Left forelimb (tissue), 1 donor: ENCODE data around the gene NHS.

Experiments
- DNase-seq: peaks from one replicate; pipeline ENCODE4 v3.0.0-alpha.2; 2018; ENCODE audit warnings: low spot score

The NHS gene

DNA sequence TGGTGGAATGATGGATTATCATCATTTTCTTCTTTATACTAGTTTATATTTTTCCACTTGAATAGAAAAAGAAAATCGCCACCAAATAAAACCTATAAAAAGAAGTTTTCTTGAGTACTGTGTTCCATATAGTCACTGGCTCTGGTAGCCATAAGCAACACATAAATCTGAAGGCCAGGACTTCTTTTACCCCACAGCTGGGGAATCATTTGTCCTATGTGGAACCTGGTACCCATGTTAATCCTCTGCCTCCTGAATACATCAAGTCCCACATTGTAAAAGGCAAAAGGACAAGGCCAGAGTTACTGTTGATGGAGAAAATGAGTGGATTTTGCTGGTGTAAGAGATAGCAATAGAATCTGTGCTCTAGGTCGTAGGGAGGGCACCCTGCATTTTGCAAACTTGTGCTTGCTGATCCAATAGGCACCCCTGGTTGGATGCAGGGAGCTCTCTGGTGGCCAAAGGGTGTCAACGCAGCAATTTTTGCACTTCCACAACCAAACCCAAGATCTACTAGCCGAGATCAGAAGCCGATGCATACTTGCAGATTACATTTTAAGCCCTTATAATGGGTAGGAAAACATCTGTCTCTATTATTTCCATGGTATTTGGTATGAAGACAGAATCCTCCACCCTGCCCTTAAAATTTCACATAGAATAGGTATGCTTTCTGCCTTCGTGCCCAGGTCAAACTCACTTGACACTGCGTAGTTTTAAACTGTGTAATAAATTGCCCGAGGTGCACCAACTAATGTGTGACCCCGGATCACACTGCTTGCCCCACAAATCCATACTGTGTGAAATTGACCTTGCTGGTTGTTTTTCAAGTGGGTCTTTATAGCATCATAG, 216.1 kb downstream of the NHS start:
- DNase-seq: no peak

DNA sequence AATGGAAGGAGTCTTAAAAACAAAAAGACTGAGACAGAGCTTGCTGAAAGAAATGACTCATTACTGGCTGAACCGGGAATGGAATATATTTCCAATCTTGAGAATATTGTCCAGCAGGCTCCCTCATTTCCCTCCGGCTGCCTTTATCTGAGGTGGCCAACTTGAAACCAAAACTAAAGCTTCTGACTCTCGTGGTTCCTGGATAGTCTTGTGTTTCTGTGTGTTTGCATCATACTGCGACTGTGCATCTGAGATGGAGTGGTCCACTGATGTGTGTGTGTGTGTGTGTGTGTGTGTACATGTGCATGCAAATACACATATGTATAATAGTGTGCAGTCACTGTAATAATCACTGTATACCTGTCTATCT, 216.7 kb downstream of the NHS start:
- DNase-seq: no peak

DNA sequence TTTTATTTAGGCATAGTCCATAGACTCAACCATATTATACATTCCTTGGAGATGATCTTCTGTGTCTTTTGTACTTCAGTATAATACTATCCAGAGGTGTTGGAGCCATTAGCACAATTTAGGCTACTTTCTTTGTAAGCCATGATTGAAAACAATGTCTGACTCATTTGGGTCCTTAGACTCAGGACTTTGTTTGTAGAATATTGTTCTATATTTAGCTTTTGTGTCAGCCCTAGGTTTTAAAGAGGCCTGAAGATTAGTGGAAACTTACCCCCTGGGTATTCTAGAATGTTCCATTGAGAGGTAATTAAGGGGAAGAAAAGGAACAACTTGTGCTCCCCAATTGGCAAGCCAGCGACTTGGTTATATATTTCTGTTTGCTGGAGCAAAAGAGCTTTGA, 217.1 kb downstream of the NHS start:
- DNase-seq: no peak

DNA sequence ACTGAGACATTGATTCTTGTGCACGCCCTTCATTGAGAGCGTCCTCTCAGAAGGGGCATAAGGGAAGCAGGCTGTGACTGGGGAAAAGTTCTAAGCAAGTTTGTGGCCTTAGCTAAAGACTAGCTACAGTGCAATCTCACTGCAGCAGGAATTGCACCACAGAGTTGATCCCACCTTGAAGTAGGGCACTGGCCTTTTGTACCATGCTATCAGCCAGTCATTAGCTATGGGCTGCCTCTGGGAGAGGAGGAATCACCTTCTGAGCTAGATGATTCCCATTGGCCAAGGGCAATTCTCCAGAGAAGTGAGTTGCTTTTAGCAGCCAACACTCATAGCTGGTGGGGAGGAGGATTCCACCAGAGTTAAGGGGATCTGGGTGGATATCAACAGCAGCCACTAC, 219.7 kb downstream of the NHS start:
- no peak for DNase-seq

DNA sequence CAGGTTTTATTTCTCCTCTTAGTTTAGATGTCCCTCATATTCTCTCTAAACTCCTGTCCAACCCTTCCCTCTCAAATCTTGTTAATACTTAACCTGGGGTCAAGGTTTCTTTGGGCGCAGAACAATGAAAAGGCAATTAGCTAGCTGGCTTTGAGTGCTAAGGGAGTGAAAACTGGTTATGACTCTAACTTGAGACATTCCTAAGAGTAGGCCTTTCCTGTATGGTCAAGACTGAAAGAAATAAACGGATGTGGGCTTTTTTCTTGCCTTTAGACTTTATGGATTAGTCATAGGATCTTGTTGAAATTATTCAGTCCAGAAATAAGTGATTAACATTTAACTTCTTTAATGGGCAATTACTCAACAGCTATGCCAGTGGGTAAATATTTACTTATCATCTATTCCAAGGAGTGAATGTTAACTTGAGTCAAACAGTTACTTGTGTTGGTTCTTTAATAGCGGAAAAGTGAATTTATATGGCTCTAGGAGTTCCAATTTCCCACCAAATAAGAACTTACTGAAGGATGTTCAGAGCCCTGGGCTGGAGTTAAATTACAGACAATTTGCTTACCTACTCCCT, 220.5 kb downstream of the NHS start:
- no peak for DNase-seq

DNA sequence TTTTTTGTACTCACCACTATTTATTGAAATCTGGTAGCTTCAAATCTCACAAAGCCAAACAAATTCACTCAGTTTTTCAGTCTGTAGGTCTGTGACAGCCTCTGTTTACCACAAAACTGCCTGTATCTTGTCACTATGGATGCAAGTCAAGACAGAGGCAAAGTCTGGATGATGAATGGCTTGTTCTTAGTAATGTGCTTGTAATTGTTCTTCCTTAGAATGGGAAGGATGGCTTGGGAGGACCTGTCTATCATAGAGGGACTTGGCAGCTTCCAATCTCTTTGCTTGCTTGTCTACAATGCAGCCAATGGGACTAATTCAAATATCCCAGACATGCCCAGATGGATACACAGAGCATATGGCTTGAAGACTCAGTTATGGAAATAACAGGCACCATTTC, 221.1 kb downstream of the NHS start:
- DNase-seq: no peak

DNA sequence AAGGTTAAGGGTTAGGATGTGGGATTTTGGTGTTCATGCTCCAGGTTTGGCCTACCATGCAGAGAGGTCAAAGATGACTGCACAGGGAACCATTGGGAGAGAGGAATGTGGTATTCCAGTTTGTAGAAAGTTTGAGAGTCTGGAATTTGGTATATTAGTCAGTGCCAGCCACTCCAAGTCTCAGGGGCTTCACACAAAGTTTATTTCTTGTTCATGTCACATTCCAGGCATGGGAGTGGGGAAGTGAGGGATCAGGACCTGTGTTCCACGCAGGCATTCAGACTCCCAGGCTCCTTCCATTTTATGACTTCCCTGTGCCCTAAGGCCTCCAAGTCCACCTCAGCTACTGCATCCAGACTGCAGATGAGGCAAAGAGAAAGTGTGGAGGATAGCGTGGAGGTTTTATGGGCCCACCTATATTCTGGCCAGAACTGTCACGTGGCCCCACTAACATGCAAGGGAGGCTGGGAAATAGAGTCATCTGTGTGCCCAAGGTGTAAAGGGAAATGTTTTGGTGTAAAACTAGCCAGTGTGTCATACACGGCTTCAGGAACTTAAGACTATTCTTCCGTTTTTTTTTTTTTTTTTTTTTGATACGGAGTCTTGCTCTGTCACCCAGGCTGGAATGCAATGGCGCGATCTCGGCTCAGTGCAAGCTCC, 221.7 kb downstream of the NHS start:
- DNase-seq: no peak

GRCh38 chrX:17597327-17597726, 222.3 kb downstream of the NHS start:
- DNase-seq: no peak

DNA sequence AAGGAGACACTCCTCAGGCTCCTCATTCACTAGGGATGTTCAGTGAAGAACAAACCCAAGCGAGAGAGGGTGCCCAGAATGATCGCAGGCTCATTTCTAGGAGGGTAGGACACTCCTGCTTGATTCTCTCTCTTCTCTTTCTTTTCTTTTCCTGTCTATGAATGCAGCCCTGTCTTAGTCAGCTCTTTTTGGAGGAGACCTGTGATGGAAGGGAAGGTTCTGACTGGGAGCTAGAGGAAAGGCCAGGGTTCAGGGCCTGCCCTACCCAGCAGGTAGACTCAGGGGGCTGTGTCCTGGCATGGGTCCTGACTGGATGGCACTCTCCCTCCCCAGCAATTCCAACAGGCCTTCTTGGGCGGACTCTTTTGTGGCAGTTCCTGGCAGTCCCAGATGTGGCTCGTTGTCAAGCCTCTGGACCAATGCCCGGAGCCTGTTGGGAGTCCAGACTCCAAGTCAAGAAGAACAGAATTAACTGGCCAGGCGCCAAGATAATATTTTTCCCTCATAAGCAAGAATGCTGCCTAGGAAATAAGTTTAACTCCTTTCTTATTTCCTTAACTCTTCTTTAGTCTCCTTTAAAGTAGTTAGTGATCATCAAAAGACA, 222.9 kb downstream of the NHS start:
- DNase-seq: peak; percentile 71

DNA sequence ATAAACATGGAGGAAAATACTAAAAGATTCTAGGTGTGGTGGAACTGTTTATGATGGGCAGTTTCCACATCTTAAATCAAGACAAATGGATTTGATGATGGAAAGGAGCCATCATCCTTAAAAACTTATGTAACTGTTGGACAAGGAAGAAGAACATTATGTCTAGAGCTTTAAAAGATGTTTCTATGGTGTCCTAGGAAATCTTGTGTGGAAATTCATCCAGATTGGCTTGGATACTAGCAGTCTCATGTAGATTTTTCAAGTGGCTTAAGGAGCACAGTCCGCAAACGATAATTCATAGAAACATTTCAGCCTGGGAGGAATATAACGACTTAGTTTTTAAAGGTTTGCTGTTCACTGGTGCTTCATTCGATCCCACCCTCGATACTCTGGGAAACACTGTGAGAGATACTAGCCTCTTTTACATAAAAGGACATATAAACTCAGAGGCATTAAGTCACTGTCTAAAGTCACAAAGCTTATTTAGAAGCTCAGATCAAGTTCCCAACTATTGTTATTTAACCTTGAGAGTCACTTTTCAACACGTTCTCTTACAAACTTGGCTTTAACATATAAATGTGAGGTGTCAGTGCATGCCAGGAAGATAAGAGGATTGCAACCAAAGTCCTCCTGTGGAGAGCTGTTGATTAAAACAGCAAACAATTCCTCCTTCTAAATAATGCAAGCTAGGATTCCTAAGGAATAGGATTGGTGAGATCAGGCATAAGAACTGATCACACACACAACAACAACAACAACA, 226.6 kb downstream of the NHS start:
- DNase-seq: no peak

DNA sequence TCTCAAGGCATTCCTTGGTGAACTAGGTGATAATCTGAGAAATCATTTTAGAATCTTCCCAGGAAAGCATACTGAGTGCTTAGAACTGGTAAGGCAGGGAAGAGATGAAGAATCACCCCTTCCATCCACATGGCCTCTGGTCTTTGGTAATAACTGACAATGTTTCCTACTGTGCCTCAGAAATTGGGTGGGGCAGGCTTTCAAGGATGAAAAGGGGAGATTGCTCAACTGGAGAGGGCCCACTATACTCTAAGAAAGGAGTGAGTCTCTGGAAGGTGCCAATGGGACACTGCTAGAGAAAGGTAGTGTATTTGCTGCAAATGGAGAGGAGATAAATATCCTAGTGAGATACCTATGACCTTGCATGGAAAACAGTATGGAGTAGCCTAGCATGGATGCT, 227.2 kb downstream of the NHS start:
- DNase-seq: no peak

GRCh38 chrX:17603196-17603595, 228.2 kb downstream of the NHS start:
- DNase-seq: no peak

GRCh38 chrX:17605676-17606075, 230.7 kb downstream of the NHS start:
- DNase-seq: no peak

DNA sequence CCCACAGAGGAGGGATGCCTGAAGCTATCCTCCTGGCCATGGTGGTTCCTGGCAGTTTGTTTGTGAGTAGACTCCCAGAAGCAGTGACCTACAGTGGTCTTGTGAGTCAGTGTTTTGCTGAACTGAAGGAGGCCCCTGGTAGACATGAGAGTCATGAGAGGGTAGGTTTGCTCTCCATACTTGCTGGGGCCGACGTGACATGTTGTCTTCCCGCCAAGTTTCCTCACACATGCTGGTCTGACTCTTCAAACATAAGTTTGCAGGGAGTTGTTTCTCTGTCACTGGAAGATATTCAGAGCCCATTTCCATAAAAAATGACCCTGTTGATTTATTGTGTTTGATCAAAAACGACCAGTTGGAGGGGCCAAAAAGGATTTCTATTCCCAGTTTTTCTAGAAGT, 231.2 kb downstream of the NHS start:
- DNase-seq: no peak

- no peak for DNase-seq
These were observed 233.9 kb downstream of the NHS start for GRCh38 chrX:17608888-17609287.

- DNase-seq: no peak
These were observed 235.8 kb downstream of the NHS start for GRCh38 chrX:17610788-17611187.

DNA sequence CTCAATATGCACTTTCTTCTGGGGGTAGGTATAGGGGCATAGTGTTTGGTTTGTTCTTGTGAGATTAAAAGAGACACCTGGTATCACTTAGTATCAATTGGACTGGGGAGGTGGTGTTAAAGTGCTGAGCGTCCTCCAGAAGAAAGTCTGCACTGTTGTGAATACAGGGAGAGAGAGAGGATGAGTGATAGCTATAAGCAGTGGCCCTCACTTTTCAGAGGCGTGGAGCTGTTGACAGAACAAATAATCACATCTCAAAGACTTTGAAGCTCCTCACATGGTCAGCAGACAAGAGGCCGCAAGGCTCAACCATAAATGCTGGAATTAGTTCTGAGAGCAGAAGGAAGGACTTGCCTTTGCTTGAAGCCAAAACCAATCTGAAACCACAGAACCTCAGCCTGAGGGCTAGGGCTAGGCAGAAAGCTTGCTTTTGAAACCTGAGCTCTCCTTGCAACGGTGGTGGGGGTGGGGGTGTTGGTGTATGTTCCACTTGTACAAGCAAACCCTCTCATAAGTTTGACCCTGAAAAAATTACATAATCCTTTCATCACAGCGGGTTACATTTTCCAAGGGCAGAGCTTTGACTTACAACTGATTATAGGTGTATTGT, 239.1 kb downstream of the NHS start:
- no peak for DNase-seq

DNA sequence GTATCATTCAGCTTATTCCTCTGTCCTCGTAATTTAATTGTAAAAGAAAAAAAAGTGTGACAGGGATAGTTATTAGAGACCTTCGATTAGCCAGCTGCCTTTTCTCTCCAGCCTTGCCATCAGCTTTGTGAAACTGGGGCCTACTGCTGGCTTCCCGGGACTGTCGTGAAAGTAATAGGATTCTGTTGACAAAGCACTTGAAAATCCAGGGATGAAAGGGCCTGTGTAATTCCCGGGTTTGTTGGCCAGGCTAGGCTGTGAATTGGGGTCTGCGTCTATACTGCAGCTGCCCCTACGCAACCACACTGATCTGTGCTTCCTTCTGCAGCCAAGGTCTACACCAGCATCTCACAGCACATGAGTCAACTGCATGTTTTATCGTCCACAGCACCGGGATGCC, 241.9 kb downstream of the NHS start:
- DNase-seq: no peak

DNA sequence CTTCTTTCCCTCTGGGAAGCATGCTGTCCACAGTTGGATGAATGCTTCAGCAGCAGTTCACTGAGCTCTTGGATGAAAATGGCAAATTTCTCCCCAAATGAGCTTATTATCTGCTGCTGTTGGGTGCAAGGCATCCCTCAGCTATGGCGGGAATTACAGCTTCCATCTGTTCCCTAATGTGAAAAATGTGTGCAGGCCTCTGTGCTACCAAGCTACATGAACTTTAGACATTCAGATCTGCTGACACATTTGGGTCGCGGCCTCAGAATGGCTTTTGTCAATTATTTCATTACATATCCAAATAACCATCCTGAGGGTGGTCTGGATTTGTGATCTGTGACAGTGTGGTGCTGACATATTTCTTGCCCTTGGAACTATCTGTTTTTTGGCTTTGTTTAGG, 242.8 kb downstream of the NHS start:
- DNase-seq: no peak

DNA sequence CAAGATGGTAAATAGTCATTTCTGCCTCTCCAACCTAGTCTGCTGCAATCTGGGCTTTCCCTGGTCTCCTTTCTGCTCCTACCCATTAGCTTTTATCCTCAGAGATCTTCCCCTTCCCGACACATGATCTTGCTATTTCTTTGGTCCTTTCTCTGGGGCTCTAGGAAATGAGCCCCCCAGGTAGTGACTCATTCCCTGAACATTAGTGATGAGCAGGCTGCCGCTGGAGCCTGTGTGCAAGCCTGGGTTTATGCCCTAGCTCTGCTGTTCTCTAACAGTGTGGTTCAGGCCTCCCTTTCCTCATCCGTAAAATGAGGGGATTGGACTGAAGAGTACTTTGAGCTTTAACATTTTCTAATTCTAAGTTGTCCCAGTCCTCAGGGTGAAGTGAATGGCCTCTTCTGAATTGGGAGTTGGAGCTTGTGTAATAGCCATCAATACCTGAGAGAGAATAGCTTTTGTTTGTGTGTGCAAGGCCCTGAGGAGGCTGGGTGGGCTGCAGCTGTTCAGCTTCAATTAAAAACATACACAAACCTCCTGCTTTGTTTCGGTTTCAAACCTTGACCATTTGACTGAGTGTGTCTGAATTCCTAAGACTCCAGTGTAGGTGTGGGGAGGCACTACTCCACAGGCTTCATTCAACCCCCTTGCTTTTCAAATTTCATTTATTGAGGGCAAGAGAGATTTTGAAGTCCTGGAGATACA, 246.7 kb downstream of the NHS start:
- DNase-seq: no peak

GRCh38 chrX:17622331-17622730, 247.3 kb downstream of the NHS start:
- no peak for DNase-seq
